Epithelial cell of esophagus (primary cell): Measurements from ENCODE around the gene PBX3.

Experiments
- DNase-seq: peaks from one replicate; pipeline ENCODE4 v3.0.0; 2010; ENCODE audit warnings: low read depth
- H3K4me3 ChIP-seq: 2 replicates; pipeline ENCODE4 v1.5.1; 2011; ENCODE audit warnings: mild to moderate bottlenecking, low read length, control low read depth
- CTCF ChIP-seq: IDR thresholded peaks from 2 replicates; pipeline ENCODE4 v1.5.1; 2011; ENCODE audit warnings: low read depth, mild to moderate bottlenecking, low read length, control low read depth, inconsistent platforms; ENCODE audit not compliant: insufficient read depth; ENCODE audit errors: missing control alignments

Gene PBX3

GRCh38 chr9:125787715-125788114 lies 40.5 kb downstream of the PBX3 start:
- no peak overlapping the region for H3K4me3 ChIP-seq
- no peak for DNase-seq
- no peak for TF ChIP-seq CTCF

- no peak for DNase-seq
- no peak for TF ChIP-seq CTCF
- H3K4me3 ChIP-seq, result no peak overlapping the region
These were observed 42.0 kb downstream of the PBX3 start for GRCh38 chr9:125789196-125789595.

- TF ChIP-seq CTCF, result no peak
- no peak overlapping the region for H3K4me3 ChIP-seq
- no peak for DNase-seq
These were observed 47.5 kb downstream of the PBX3 start for GRCh38 chr9:125794708-125795107.

GRCh38 chr9:125795970-125796596 lies 48.9 kb downstream of the PBX3 start:
- no peak for TF ChIP-seq CTCF
- no peak for DNase-seq
- H3K4me3 ChIP-seq, result no peak overlapping the region

- no peak for DNase-seq
- no peak for TF ChIP-seq CTCF
- no peak overlapping the region for H3K4me3 ChIP-seq
These were observed 50.8 kb downstream of the PBX3 start for GRCh38 chr9:125797930-125798329.

- no peak for TF ChIP-seq CTCF
- no peak for DNase-seq
These were observed 56.4 kb downstream of the PBX3 start for GRCh38 chr9:125803526-125803925.

GRCh38 chr9:125805057-125805456 lies 57.9 kb downstream of the PBX3 start:
- H3K4me3 ChIP-seq, result no peak overlapping the region
- DNase-seq, result no peak
- TF ChIP-seq CTCF, result no peak

More at GRCh38 chr9:125803526-125803925, 56.4 kb downstream of the PBX3 start:
- H3K4me3 ChIP-seq, result no peak overlapping the region
